Neural cell (in vitro differentiated cells): ENCODE data around the gene IMMP2L. TPM values are rescaled to one million over a fixed set of nuclear protein-coding genes. Genes with fewer than 3 reads are reported as not detected.

ENCODE experiments used
- H2AFZ ChIP-seq: fragments of 200-600, 300-800 bp; sonication (generic), shearing (Covaris generic); 2 replicates; pipeline ENCODE4 v1.6.0; 2014; ENCODE audit warnings: low read depth, mild to moderate bottlenecking, antibody characterized with exemption, low read length, moderate library complexity
- H3F3A ChIP-seq: fragments of 200-600 bp; shearing (Covaris generic); 2 replicates; pipeline ENCODE4 v1.6.1; 2016; ENCODE audit warnings: mild to moderate bottlenecking, moderate library complexity, mixed read lengths, antibody characterized with exemption, low read length; ENCODE audit not compliant: insufficient read depth, poor library complexity, severe bottlenecking
- H3K27ac ChIP-seq: fragments of 200-600, 300-800 bp; sonication (generic), shearing (Covaris generic); 2 replicates; pipeline ENCODE4 v1.5.1; 2014; ENCODE audit warnings: mild to moderate bottlenecking, low read length, moderate library complexity
- H3K27me3 ChIP-seq: fragments of 300-800, 200-600 bp; sonication (generic), shearing (Covaris generic); 2 replicates; pipeline ENCODE4 v1.6.0; 2014; ENCODE audit warnings: mild to moderate bottlenecking, low read depth, low read length, moderate library complexity; ENCODE audit not compliant: insufficient read depth
- H3K36me3 ChIP-seq: fragments of 300-800, 200-600 bp; sonication (generic), shearing (Covaris generic); 2 replicates; pipeline ENCODE4 v1.5.1; 2014; ENCODE audit warnings: mild to moderate bottlenecking, antibody characterized with exemption, low read length, moderate library complexity; ENCODE audit not compliant: insufficient read depth
- H3K4me2 ChIP-seq: fragments of 300-800, 200-600 bp; sonication (generic), shearing (Covaris generic); 2 replicates; pipeline ENCODE4 v1.6.0; 2014; ENCODE audit warnings: mild to moderate bottlenecking, low read length
- H3K4me3 ChIP-seq: fragments of 300-800, 200-600 bp; sonication (generic), shearing (Covaris generic); 2 replicates; pipeline ENCODE4 v1.5.1; 2014; ENCODE audit warnings: mild to moderate bottlenecking, low read length, moderate library complexity
- H3K79me2 ChIP-seq: fragments of 200-600 bp; shearing (Covaris generic); replicated peaks from 2 replicates; pipeline ENCODE4 v1.6.0; 2014; ENCODE audit warnings: mild to moderate bottlenecking, low read length, moderate library complexity; ENCODE audit not compliant: insufficient read depth
- H3K9ac ChIP-seq: fragments of 300-800, 200-600 bp; sonication (generic), shearing (Covaris generic); 2 replicates; pipeline ENCODE4 v1.6.1; 2016; ENCODE audit warnings: mild to moderate bottlenecking, low read length, mixed read lengths
- H3K9me2 ChIP-seq: fragments of 200-600 bp; shearing (Covaris generic); 2 replicates; pipeline ENCODE4 v1.6.1; 2016; ENCODE audit warnings: mild to moderate bottlenecking, low read length, mixed read lengths; ENCODE audit not compliant: insufficient read depth
- H3K9me3 ChIP-seq: fragments of 200-600, 300-800 bp; sonication (generic), shearing (Covaris generic); 2 replicates; pipeline ENCODE4 v1.6.1; 2016; ENCODE audit warnings: mild to moderate bottlenecking, mixed run types, low read length, moderate library complexity, mixed read lengths
- H4K20me1 ChIP-seq: fragments of 200-600 bp; shearing (Covaris generic); 2 replicates; pipeline ENCODE4 v1.6.1; 2016; ENCODE audit warnings: mild to moderate bottlenecking, mixed run types; ENCODE audit not compliant: insufficient read depth
- EP300 ChIP-seq: fragments of 450-650 bp; conservative IDR thresholded peaks from 2 replicates; pipeline ENCODE4 v1.6.1; 2014; ENCODE audit warnings: antibody characterized with exemption, mild to moderate bottlenecking, moderate library complexity; ENCODE audit not compliant: poor library complexity, severe bottlenecking
- EZH2 ChIP-seq: fragments of 200-600, 300-800 bp; shearing (Covaris generic), sonication (generic); IDR thresholded peaks from 2 replicates; pipeline ENCODE4 v1.6.1; 2014; ENCODE audit warnings: antibody characterized with exemption, low read length, borderline replicate concordance, mild to moderate bottlenecking; ENCODE audit not compliant: insufficient read depth, poor library complexity, severe bottlenecking
- MXI1 ChIP-seq: fragments of 450-650 bp; conservative IDR thresholded peaks from 2 replicates; pipeline ENCODE4 v1.6.1; 2014; ENCODE audit warnings: antibody characterized with exemption, mild to moderate bottlenecking; ENCODE audit not compliant: poor library complexity, severe bottlenecking
- POLR2AphosphoS5 ChIP-seq: IDR thresholded peaks from 2 replicates; pipeline ENCODE4 v1.6.1; 2012
- RAD21 ChIP-seq: fragments of 450-650 bp; conservative IDR thresholded peaks from 2 replicates; pipeline ENCODE4 v1.6.1; 2014; ENCODE audit warnings: antibody characterized with exemption, mild to moderate bottlenecking, moderate library complexity
- SMC3 ChIP-seq: fragments of 450-650 bp; conservative IDR thresholded peaks from 2 replicates; pipeline ENCODE4 v1.6.1; 2014; ENCODE audit warnings: antibody characterized with exemption, mild to moderate bottlenecking, moderate library complexity; ENCODE audit not compliant: poor library complexity
- TAF1 ChIP-seq: IDR thresholded peaks from 2 replicates; pipeline ENCODE4 v1.6.1; 2012; ENCODE audit warnings: low read depth
- polyA plus RNA-seq: library from polyadenylated mRNA; depleted of rRNA; stranded (reverse); fragments of >200 nt; gene quantifications from 2 replicates; pipeline ENCODE4 v1.2.3, GENCODE V29; 2014
- TF ChIP-seq, protein P1 (sequence below): fragments of 450-650 bp; IDR thresholded peaks from 2 replicates; pipeline ENCODE4 v1.5.1; 2014; ENCODE audit warnings: antibody characterized with exemption, mild to moderate bottlenecking, moderate library complexity; ENCODE audit not compliant: poor library complexity, severe bottlenecking
- TF ChIP-seq, protein P2 (sequence below): IDR thresholded peaks from 2 replicates; pipeline ENCODE4 v1.6.1; 2012; ENCODE audit warnings: borderline replicate concordance

IMMP2L gene
- polyA plus RNA-seq, 1 donor from 2014 or later, result 9.7 TPM

- Histone ChIP-seq H3K36me3 (no peaks in the 10 kb centered on the region), H3K4me3 (no peak overlapping the region), H3K27ac (no peak overlapping the region), H4K20me1 (no peaks in the 10 kb centered on the region), H3K9ac (no peak overlapping the region), H2AFZ (no peak overlapping the region), H3K9me2 (no peaks in the 10 kb centered on the region), H3K79me2 (no peaks in the 10 kb centered on the region), H3K27me3 (no peaks in the 10 kb centered on the region), H3K9me3 (no peaks in the 10 kb centered on the region), H3F3A (no peaks in the 10 kb centered on the region), H3K4me2 (no peak overlapping the region)
- no peak for TF ChIP-seq EP300
- TF ChIP-seq MXI1, result no peak
- no peak for TF ChIP-seq TAF1
- no peak for TF ChIP-seq EZH2
- TF ChIP-seq, protein P1, sequence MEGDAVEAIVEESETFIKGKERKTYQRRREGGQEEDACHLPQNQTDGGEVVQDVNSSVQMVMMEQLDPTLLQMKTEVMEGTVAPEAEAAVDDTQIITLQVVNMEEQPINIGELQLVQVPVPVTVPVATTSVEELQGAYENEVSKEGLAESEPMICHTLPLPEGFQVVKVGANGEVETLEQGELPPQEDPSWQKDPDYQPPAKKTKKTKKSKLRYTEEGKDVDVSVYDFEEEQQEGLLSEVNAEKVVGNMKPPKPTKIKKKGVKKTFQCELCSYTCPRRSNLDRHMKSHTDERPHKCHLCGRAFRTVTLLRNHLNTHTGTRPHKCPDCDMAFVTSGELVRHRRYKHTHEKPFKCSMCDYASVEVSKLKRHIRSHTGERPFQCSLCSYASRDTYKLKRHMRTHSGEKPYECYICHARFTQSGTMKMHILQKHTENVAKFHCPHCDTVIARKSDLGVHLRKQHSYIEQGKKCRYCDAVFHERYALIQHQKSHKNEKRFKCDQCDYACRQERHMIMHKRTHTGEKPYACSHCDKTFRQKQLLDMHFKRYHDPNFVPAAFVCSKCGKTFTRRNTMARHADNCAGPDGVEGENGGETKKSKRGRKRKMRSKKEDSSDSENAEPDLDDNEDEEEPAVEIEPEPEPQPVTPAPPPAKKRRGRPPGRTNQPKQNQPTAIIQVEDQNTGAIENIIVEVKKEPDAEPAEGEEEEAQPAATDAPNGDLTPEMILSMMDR, result no peak
- TF ChIP-seq SMC3, result no peak
- TF ChIP-seq, protein P2, sequence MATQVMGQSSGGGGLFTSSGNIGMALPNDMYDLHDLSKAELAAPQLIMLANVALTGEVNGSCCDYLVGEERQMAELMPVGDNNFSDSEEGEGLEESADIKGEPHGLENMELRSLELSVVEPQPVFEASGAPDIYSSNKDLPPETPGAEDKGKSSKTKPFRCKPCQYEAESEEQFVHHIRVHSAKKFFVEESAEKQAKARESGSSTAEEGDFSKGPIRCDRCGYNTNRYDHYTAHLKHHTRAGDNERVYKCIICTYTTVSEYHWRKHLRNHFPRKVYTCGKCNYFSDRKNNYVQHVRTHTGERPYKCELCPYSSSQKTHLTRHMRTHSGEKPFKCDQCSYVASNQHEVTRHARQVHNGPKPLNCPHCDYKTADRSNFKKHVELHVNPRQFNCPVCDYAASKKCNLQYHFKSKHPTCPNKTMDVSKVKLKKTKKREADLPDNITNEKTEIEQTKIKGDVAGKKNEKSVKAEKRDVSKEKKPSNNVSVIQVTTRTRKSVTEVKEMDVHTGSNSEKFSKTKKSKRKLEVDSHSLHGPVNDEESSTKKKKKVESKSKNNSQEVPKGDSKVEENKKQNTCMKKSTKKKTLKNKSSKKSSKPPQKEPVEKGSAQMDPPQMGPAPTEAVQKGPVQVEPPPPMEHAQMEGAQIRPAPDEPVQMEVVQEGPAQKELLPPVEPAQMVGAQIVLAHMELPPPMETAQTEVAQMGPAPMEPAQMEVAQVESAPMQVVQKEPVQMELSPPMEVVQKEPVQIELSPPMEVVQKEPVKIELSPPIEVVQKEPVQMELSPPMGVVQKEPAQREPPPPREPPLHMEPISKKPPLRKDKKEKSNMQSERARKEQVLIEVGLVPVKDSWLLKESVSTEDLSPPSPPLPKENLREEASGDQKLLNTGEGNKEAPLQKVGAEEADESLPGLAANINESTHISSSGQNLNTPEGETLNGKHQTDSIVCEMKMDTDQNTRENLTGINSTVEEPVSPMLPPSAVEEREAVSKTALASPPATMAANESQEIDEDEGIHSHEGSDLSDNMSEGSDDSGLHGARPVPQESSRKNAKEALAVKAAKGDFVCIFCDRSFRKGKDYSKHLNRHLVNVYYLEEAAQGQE, result no peak
- no peak for TF ChIP-seq POLR2AphosphoS5
These were observed 3.3 kb downstream of the IMMP2L start for GRCh38 chr7:111558991-111559390.

GRCh38 chr7:111556977-111557376 lies 5.3 kb downstream of the IMMP2L start:
- no peaks in the 10 kb centered on the region for H3K27me3 ChIP-seq
- H3K9ac ChIP-seq, result no peak overlapping the region
- TF ChIP-seq, protein P1, result no peak
- TF ChIP-seq TAF1 (no peak), EP300 (no peak), SMC3 (no peak), EZH2 (no peak), RAD21 (no peak), MXI1 (no peak), POLR2AphosphoS5 (no peak)
- TF ChIP-seq, protein P2, result no peak
- no peaks in the 10 kb centered on the region for H3K9me3 ChIP-seq
- H3K4me3 ChIP-seq, result no peak overlapping the region
- H3F3A ChIP-seq, result no peaks in the 10 kb centered on the region
- no peak overlapping the region for H2AFZ ChIP-seq
- no peaks in the 10 kb centered on the region for H3K79me2 ChIP-seq
- no peak overlapping the region for H3K27ac ChIP-seq
- H3K9me2 ChIP-seq, result no peaks in the 10 kb centered on the region
- H3K4me2 ChIP-seq, result no peak overlapping the region
- no peaks in the 10 kb centered on the region for H3K36me3 ChIP-seq
- H4K20me1 ChIP-seq, result no peaks in the 10 kb centered on the region
